GM12874 (cell line): ENCODE measurements around the gene SOWAHA.

Source experiments
- CTCF ChIP-seq: IDR thresholded peaks from 2 replicates; pipeline ENCODE4 v1.5.1; 2011; ENCODE audit warnings: low read depth, mild to moderate bottlenecking, control low read depth, low read length, moderate library complexity; ENCODE audit not compliant: insufficient read depth

The SOWAHA gene

GRCh38 chr5:132779961-132780360 is 33.1 kb upstream of the SOWAHA start:
- TF ChIP-seq CTCF, result no peak

GRCh38 chr5:132780577-132780976 is 32.5 kb upstream of the SOWAHA start:
- no peak for TF ChIP-seq CTCF

- TF ChIP-seq CTCF, result no peak
Measured at GRCh38 chr5:132781029-132781428, 32.1 kb upstream of the SOWAHA start.

- TF ChIP-seq CTCF, result no peak
Measured at GRCh38 chr5:132782101-132782500, 31.0 kb upstream of the SOWAHA start.

GRCh38 chr5:132785365-132785764 is 27.7 kb upstream of the SOWAHA start:
- TF ChIP-seq CTCF, result no peak

- TF ChIP-seq CTCF, result no peak
Measured at GRCh38 chr5:132785864-132786263, 27.2 kb upstream of the SOWAHA start.

GRCh38 chr5:132787076-132787475 is 26.0 kb upstream of the SOWAHA start:
- no peak for TF ChIP-seq CTCF

GRCh38 chr5:132788508-132788907 is 24.6 kb upstream of the SOWAHA start:
- no peak for TF ChIP-seq CTCF
